ENCODE measurements around the gene DDX10.
A peak's percentile ranks its signal among the peaks of the same experiment; 100 is the strongest.

DNA sequence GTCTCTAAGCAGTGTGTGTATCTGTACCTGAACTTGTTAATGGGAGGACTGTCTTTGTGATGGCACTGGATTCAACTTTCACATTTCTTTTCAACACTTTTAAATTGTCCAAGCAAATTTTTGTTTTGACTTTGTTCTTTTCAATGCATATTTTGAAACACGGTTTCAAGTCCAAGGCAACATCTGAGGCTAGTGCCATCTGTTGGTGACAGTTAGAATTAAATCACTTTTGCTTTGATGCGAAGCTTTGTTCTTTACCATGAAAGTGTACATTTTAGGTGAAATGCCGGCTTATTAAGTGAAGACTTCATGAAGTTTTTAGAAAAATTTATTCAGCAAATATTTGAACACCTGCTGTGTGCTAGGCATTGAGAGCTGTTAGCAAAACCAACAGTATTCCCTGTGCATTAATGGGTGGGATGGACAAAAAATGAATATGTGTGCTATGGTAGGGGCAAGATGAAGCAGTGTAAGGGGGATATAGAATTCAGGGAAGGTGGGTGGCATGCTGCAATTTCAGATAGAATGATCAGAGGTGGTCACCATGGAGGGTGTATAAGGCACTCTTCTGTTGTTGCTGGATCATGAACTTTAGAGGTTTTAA is 70.2 kb downstream of the DDX10 start:
- TF ChIP-seq, protein P1, sequence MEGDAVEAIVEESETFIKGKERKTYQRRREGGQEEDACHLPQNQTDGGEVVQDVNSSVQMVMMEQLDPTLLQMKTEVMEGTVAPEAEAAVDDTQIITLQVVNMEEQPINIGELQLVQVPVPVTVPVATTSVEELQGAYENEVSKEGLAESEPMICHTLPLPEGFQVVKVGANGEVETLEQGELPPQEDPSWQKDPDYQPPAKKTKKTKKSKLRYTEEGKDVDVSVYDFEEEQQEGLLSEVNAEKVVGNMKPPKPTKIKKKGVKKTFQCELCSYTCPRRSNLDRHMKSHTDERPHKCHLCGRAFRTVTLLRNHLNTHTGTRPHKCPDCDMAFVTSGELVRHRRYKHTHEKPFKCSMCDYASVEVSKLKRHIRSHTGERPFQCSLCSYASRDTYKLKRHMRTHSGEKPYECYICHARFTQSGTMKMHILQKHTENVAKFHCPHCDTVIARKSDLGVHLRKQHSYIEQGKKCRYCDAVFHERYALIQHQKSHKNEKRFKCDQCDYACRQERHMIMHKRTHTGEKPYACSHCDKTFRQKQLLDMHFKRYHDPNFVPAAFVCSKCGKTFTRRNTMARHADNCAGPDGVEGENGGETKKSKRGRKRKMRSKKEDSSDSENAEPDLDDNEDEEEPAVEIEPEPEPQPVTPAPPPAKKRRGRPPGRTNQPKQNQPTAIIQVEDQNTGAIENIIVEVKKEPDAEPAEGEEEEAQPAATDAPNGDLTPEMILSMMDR (IDR thresholded peaks at IDR 0.05), result peak in 5 of 6 experiments; percentile 26 to 54 (median 39)
- TF ChIP-seq POLR2A (IDR thresholded peaks at IDR 0.05), result no peak

All from adrenal gland (tissue), 5 donors.